GM23338 (cell line): ENCODE measurements around the gene RFK. TPM values are rescaled to one million over a fixed set of nuclear protein-coding genes. Genes with fewer than 3 reads are reported as not detected.

ENCODE experiments used
- ATAC-seq: fragments of 200-7000 bp; cut with Tn5 transposase; 3 replicates; pipeline ENCODE4 v1.9.1; 2020
- DNase-seq: peaks from one replicate; pipeline ENCODE4 v3.0.0-alpha.2; 2015; ENCODE audit warnings: low spot score
- H2AFZ ChIP-seq: fragments of 200-600 bp; sonication (generic); 2 replicates; pipeline ENCODE4 v1.8.0; 2016; ENCODE audit warnings: antibody characterized with exemption, mild to moderate bottlenecking, moderate library complexity
- H3F3A ChIP-seq: fragments of 200-600 bp; sonication (generic); replicated peaks from 2 replicates; pipeline ENCODE4 v1.8.0; 2017; ENCODE audit warnings: antibody characterized with exemption, mixed run types, low read depth
- H3K27ac ChIP-seq: fragments of 200-600 bp; sonication (generic); 2 replicates; pipeline ENCODE4 v1.6.1; 2016; ENCODE audit warnings: low read depth
- H3K27me3 ChIP-seq: fragments of 200-600 bp; sonication (generic); 2 replicates; pipeline ENCODE4 v1.8.0; 2016; ENCODE audit warnings: mild to moderate bottlenecking, mixed run types, moderate library complexity; ENCODE audit not compliant: insufficient read depth
- H3K36me3 ChIP-seq: fragments of 200-600 bp; sonication (generic); 2 replicates; pipeline ENCODE4 v1.8.0; 2016; ENCODE audit warnings: mild to moderate bottlenecking; ENCODE audit not compliant: insufficient read depth
- H3K4me1 ChIP-seq: fragments of 200-600 bp; sonication (generic); 2 replicates; pipeline ENCODE4 v1.8.0; 2016; ENCODE audit warnings: mild to moderate bottlenecking, moderate library complexity; ENCODE audit not compliant: insufficient read depth
- H3K4me2 ChIP-seq: fragments of 200-600 bp; sonication (generic); 2 replicates; pipeline ENCODE4 v1.7.1; 2017; ENCODE audit warnings: mixed run types
- H3K4me3 ChIP-seq: fragments of 200-600 bp; sonication (generic); 2 replicates; pipeline ENCODE4 v1.6.1; 2016; ENCODE audit warnings: mixed run types
- H3K79me2 ChIP-seq: fragments of 200-600 bp; sonication (generic); replicated peaks from 2 replicates; pipeline ENCODE4 v1.8.0; 2017; ENCODE audit warnings: mild to moderate bottlenecking; ENCODE audit not compliant: insufficient read depth
- H3K9me2 ChIP-seq: fragments of 200-600 bp; sonication (generic); 2 replicates; pipeline ENCODE4 v1.8.0; 2017; ENCODE audit not compliant: insufficient read depth
- H4K20me1 ChIP-seq: fragments of 200-600 bp; sonication (generic); replicated peaks from 2 replicates; pipeline ENCODE4 v1.8.0; 2017; ENCODE audit warnings: mild to moderate bottlenecking; ENCODE audit not compliant: insufficient read depth
- H3K27ac Mint-ChIP-seq: 2 replicates; pipeline ENCODE4 v1.8.0; 2020; ENCODE audit warnings: inconsistent platforms, mild to moderate bottlenecking, moderate library complexity, mixed read lengths
- H3K27me3 Mint-ChIP-seq: 3 replicates; pipeline ENCODE4 v1.8.0; 2022; ENCODE audit warnings: low read depth, mild to moderate bottlenecking, moderate library complexity, mixed read lengths, inconsistent platforms; ENCODE audit not compliant: insufficient read depth, poor library complexity
- H3K36me3 Mint-ChIP-seq: 3 replicates; pipeline ENCODE4 v1.8.0; 2021; ENCODE audit warnings: low read depth, mild to moderate bottlenecking, inconsistent platforms, moderate library complexity, mixed read lengths
- H3K4me1 Mint-ChIP-seq: 3 replicates; pipeline ENCODE4 v1.8.0; 2020; ENCODE audit warnings: mild to moderate bottlenecking, inconsistent platforms, mixed read lengths
- H3K4me3 Mint-ChIP-seq: 3 replicates; pipeline ENCODE4 v1.8.0; 2021; ENCODE audit warnings: moderate library complexity, mild to moderate bottlenecking, inconsistent platforms, mixed read lengths
- H3K9me3 Mint-ChIP-seq: 3 replicates; pipeline ENCODE4 v1.8.0; 2020; ENCODE audit warnings: moderate library complexity, mild to moderate bottlenecking, inconsistent platforms, mixed read lengths
- CREB1 ChIP-seq: fragments of 250-450 bp; sonication (Bioruptor Pico); IDR thresholded peaks from 2 replicates; pipeline ENCODE4 v1.5.0; 2020; ENCODE audit warnings: low read depth, mild to moderate bottlenecking, moderate library complexity
- CTCF ChIP-seq, 2 experiments: fragments of 200-600 bp in 1 of 2; sonication (generic) in 1 of 2; conservative IDR thresholded peaks; 2 replicates each; pipeline versions ENCODE4 v1.5.1 to v1.6.1; 2016 to 2017; ENCODE audit warnings: antibody characterized with exemption in 2 of 2, low read depth in 2 of 2, mild to moderate bottlenecking in 2 of 2, moderate library complexity in 1 of 2
- ETS1 ChIP-seq: IDR thresholded peaks from 2 replicates; pipeline ENCODE4 v1.6.1; 2016; ENCODE audit warnings: antibody characterized with exemption
- EZH2 ChIP-seq: fragments of 200-600 bp; sonication (generic); IDR thresholded peaks from one replicate; pipeline ENCODE4 v1.8.0; 2017; ENCODE audit warnings: antibody characterized with exemption, mild to moderate bottlenecking, low read depth; ENCODE audit not compliant: unreplicated experiment
- EZH2phosphoT487 ChIP-seq: fragments of 200-600 bp; sonication (generic); IDR thresholded peaks from one replicate; pipeline ENCODE4 v1.8.1; 2018; ENCODE audit warnings: antibody characterized with exemption; ENCODE audit not compliant: unreplicated experiment
- JUNB ChIP-seq: IDR thresholded peaks from one replicate; pipeline ENCODE4 v1.6.1; 2016; ENCODE audit warnings: antibody characterized with exemption; ENCODE audit not compliant: unreplicated experiment
- NANOG ChIP-seq: IDR thresholded peaks from 2 replicates; pipeline ENCODE4 v1.6.1; 2016; ENCODE audit warnings: antibody characterized with exemption, borderline replicate concordance
- POLR2AphosphoS5 ChIP-seq: IDR thresholded peaks from 2 replicates; pipeline ENCODE4 v1.6.1; 2016; ENCODE audit warnings: antibody characterized with exemption, low read depth
- REST ChIP-seq: IDR thresholded peaks from one replicate; pipeline ENCODE4 v1.6.1; 2018; ENCODE audit warnings: antibody characterized with exemption; ENCODE audit not compliant: unreplicated experiment
- STAT1 ChIP-seq: IDR thresholded peaks from one replicate; pipeline ENCODE4 v1.6.1; 2016; ENCODE audit warnings: antibody characterized with exemption; ENCODE audit not compliant: unreplicated experiment
- ZNF114 ChIP-seq: fragments of 250-450 bp; sonication (Bioruptor Pico); IDR thresholded peaks from 2 replicates; pipeline ENCODE4 v1.5.0; 2020; ENCODE audit warnings: mild to moderate bottlenecking, moderate library complexity
- ZNF331 ChIP-seq: fragments of 250-450 bp; sonication (Bioruptor Pico); IDR thresholded peaks from 2 replicates; pipeline ENCODE4 v1.5.0; 2020; ENCODE audit warnings: low read depth, mild to moderate bottlenecking, moderate library complexity
- ZNF462 ChIP-seq: fragments of 250-450 bp; sonication (Bioruptor Pico); IDR thresholded peaks from 2 replicates; pipeline ENCODE4 v1.5.0; 2020; ENCODE audit warnings: mild to moderate bottlenecking, moderate library complexity
- polyA plus RNA-seq: library from polyadenylated mRNA; unstranded; fragments of >200 nt; fragmentation: Nextera tagmentation; extraction: Ambion mirVana; gene quantifications from 2 replicates; pipeline ENCODE4 v1.2.1, GENCODE V29; 2016
- total RNA-seq: library from RNA; depleted of rRNA; stranded (reverse); fragments of >200 nt; shearing (Covaris generic); gene quantifications from 2 replicates; pipeline ENCODE4 v1.2.3, GENCODE V29; 2014

Gene RFK
- total and polyA plus RNA-seq, 2 experiments from 2014 or later = 15.2 to 15.4 TPM

- no peak for TF ChIP-seq NANOG
- no peak for TF ChIP-seq CTCF (conservative IDR thresholded peaks at IDR 0.05; ENCODE audit: low read depth in 2 of 2)
- no peak for TF ChIP-seq EZH2phosphoT487
- no peak for TF ChIP-seq POLR2AphosphoS5
These were observed 40.0 kb downstream of the RFK start (continued) for GRCh38 chr9:76354221-76354620.

- H4K20me1 ChIP-seq = no peaks in the 10 kb centered on the region
- H3K9me2 ChIP-seq = no peaks in the 10 kb centered on the region
- no peaks in the 10 kb centered on the region for H3F3A ChIP-seq
- H3K4me1 ChIP-seq = no peaks in the 10 kb centered on the region
- no peaks in the 10 kb centered on the region for H3K27me3 ChIP-seq
- no peak overlapping the region for H3K4me2 ChIP-seq
- H3K4me3 ChIP-seq = no peak overlapping the region
- no peak overlapping the region for H3K27ac ChIP-seq
- Mint-ChIP-seq H3K27ac (no peak overlapping the region), H3K9me3 (0 out of 3 replicates have a peak, but pooled peaks cover 2% of the 10 kb centered on the region), H3K36me3 (no peaks in the 10 kb centered on the region), H3K4me1 (no peaks in the 10 kb centered on the region), H3K4me3 (no peak overlapping the region), H3K27me3 (peaks cover 2% of the 10 kb centered on the region)
- DNase-seq (no peak), ATAC-seq (no peak)
- no peaks in the 10 kb centered on the region for H3K36me3 ChIP-seq
- no peak overlapping the region for H2AFZ ChIP-seq
- H3K79me2 ChIP-seq = no peaks in the 10 kb centered on the region
- TF ChIP-seq STAT1 (no peak), ZNF331 (no peak), NANOG (no peak), ZNF114 (CRISPR knock-in tag) (no peak), POLR2AphosphoS5 (no peak), REST (no peak), JUNB (no peak), CREB1 (CRISPR knock-in tag) (no peak), ZNF462 (CRISPR knock-in tag) (no peak), EZH2 (no peak), EZH2phosphoT487 (no peak), ETS1 (no peak)
These were observed 40.9 kb downstream of the RFK start for GRCh38 chr9:76353280-76353679.
